Tibial artery (tissue), 4 donors: ENCODE data around the gene NDUFS4.
"Not testable (repeated sequence)": the region's sequence is repeated elsewhere in the genome, so short reads cannot be mapped to it uniquely, and the experiment has no call there.

Experiments used
- DNase-seq, 2 donors: peaks; one replicate each; pipeline ENCODE4 v3.0.0-alpha.2; 2019
- H3K27ac ChIP-seq, 2 donors: fragments of 200-600 bp; sonication (generic) in 1 of 2; 1 replicate in 1 of 2; 2 replicates in 1 of 2; pipeline ENCODE4 v1.5.1; 2018 to 2019; ENCODE audit warnings: mild to moderate bottlenecking in 1 of 2
- H3K27me3 ChIP-seq, 2 donors: fragments of 200-600 bp; sonication (generic) in 1 of 2; one replicate each; pipeline versions ENCODE4 v1.5.1 to v1.6.0; 2016 to 2019
- H3K36me3 ChIP-seq, 3 donors: fragments of 200-600 bp; sonication (generic) in 2 of 3; one replicate each; pipeline ENCODE4 v1.5.1; 2016 to 2019; ENCODE audit warnings: mild to moderate bottlenecking in 2 of 3
- H3K4me1 ChIP-seq, 4 donors: fragments of 200-600 bp; sonication (generic) in 2 of 4; 1 replicate in 3 of 4; 2 replicates in 1 of 4; pipeline ENCODE4 v1.5.1; 2016 to 2019
- H3K4me3 ChIP-seq, 2 donors: fragments of 200-600 bp; sonication (generic) in 1 of 2; 1 replicate in 1 of 2; 2 replicates in 1 of 2; pipeline ENCODE4 v1.5.1; 2018 to 2019; ENCODE audit warnings: mild to moderate bottlenecking in 2 of 2
- H3K9me3 ChIP-seq, 3 donors: fragments of 200-600 bp; sonication (generic) in 1 of 3; one replicate each; pipeline ENCODE4 v1.5.1; 2016 to 2019
- CTCF ChIP-seq, 2 experiments: fragments of 200-600 bp in 1 of 2; fragments of 450-650 bp in 1 of 2; IDR thresholded peaks; one replicate each; pipeline ENCODE4 v1.5.1; 2017 to 2019; ENCODE audit warnings: antibody characterized with exemption in 2 of 2, mild to moderate bottlenecking in 1 of 2, moderate library complexity in 1 of 2
- intact Hi-C: fragments of 100-400 bp; cut with DNase I; formaldehyde crosslinking; loops from one replicate; pipeline ENCODE4 v1.15.0; 2023; ENCODE audit warnings: low total_unique reads

The NDUFS4 gene

GRCh38 chr5:53616939-53617549 is 56.6 kb downstream of the NDUFS4 start:
- no peaks in the 10 kb centered on the region for H3K27me3 ChIP-seq
- peaks cover 0 to 6% (median 0%) of the 10 kb centered on the region in 4 donors for H3K4me1 ChIP-seq
- H3K4me3 ChIP-seq: no peak overlapping the region
- intact Hi-C loops: no loop called here
- H3K36me3 ChIP-seq: no peaks in the 10 kb centered on the region
- H3K9me3 ChIP-seq: no peaks in the 10 kb centered on the region
- DNase-seq: no peak
- TF ChIP-seq CTCF (IDR thresholded peaks at IDR 0.05): no peak
- no peak overlapping the region for H3K27ac ChIP-seq

DNA sequence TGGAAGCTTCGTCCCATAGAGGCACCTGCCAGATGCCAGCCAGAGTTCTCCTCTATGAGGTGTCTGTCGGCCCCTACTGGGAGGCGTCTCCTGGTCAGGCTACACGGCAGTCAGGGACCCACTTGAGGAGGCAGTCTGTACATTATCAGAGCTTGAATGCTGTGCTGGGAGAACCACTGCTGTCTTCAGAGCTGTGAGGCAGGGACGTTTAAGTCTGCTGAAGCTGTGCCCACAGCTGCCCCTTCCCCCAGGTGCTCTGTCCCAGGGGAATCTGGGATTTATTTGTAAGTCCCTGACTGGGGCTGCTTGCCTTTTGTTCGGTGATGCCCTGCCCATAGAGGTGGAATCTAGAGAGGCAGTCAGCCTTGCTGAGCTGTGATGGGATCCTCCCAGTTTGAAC is 70.8 kb downstream of the NDUFS4 start:
- Histone ChIP-seq H3K36me3 (no peaks in the 10 kb centered on the region), H3K4me1 (no peaks in the 10 kb centered on the region), H3K4me3 (no peak overlapping the region), H3K27ac (no peak overlapping the region), H3K9me3 (no peaks in the 10 kb centered on the region), H3K27me3 (no peaks in the 10 kb centered on the region)
- no peak for TF ChIP-seq CTCF (IDR thresholded peaks at IDR 0.05)
- DNase-seq: no peak
- intact Hi-C loops: no loop called here

DNA sequence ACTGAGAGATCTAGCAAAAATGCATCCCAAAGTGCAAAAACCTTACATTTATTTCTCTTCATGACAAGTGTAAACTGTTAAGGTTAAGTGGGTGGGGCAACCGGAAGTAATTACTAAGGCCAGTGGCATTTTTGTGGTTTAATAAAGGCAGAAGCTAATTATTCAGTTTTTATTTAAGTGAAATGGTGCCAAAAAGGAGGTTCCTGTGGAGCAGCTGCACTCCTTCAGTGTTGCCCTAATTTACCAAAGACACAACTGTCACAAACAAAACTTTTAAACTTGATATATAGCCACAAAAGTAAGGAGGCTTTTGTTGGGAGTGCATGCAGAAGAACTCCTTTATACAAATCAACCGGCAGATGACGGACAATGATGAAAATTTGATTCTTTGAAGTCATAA is 81.6 kb downstream of the NDUFS4 start:
- intact Hi-C loops: no loop called here
- peaks cover 0 to 29% (median 10%) of the 10 kb centered on the region in 4 donors for H3K4me1 ChIP-seq
- H3K27ac ChIP-seq: no peak overlapping the region
- H3K9me3 ChIP-seq: no peaks in the 10 kb centered on the region
- H3K27me3 ChIP-seq: no peaks in the 10 kb centered on the region
- H3K4me3 ChIP-seq: no peak overlapping the region
- DNase-seq: no peak
- H3K36me3 ChIP-seq: peaks cover 0 to 5% (median 0%) of the 10 kb centered on the region in 3 donors
- no peak for TF ChIP-seq CTCF (IDR thresholded peaks at IDR 0.05)

- no peak for TF ChIP-seq CTCF (IDR thresholded peaks at IDR 0.05)
- intact Hi-C loops: no loop called here
- DNase-seq: no peak
- Histone ChIP-seq H3K27me3 (no peaks in the 10 kb centered on the region), H3K36me3 (peaks cover 0 to 5% (median 3%) of the 10 kb centered on the region in 3 donors), H3K4me1 (peaks cover 0 to 29% (median 10%) of the 10 kb centered on the region in 4 donors), H3K27ac (no peak overlapping the region), H3K9me3 (no peaks in the 10 kb centered on the region), H3K4me3 (no peak overlapping the region)
These were observed 83.0 kb downstream of the NDUFS4 start for GRCh38 chr5:53643445-53643844.

- intact Hi-C loops: no loop called here
- no peak for DNase-seq
- Histone ChIP-seq H3K9me3 (no peaks in the 10 kb centered on the region), H3K27me3 (no peaks in the 10 kb centered on the region), H3K27ac (no peak overlapping the region), H3K36me3 (peaks cover 7 to 15% (median 15%) of the 10 kb centered on the region in 3 donors), H3K4me3 (no peak overlapping the region), H3K4me1 (peaks cover 0 to 29% (median 10%) of the 10 kb centered on the region in 4 donors)
- no peak for TF ChIP-seq CTCF (IDR thresholded peaks at IDR 0.05)
These were observed 84.6 kb downstream of the NDUFS4 start for GRCh38 chr5:53645078-53645477.

DNA sequence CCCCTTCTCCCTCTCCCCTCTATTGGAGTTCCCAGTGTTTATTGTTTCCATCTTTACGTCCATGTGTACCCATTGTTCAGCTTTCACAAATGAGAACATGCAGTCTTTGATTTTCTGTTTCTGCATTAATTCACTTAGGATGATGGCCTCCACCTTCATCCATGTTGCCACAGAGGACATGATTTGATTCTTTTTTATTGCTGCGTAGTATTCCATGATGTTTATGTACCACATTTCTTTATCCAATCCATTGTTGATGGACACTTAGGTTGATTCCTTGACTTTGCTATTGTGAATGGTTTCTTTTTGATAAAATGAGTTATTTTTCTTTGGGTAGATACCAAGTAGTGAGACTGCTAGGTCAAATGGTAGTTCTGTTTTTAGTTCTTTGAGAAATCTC is 88.9 kb downstream of the NDUFS4 start:
- Histone ChIP-seq H3K27me3 (no peaks in the 10 kb centered on the region), H3K9me3 (no peaks in the 10 kb centered on the region), H3K4me3 (no peak overlapping the region), H3K4me1 (peaks cover 0 to 11% (median 7%) of the 10 kb centered on the region in 4 donors), H3K36me3 (peaks cover 7 to 15% (median 10%) of the 10 kb centered on the region in 3 donors), H3K27ac (no peak overlapping the region)
- DNase-seq: no peak
- no peak for TF ChIP-seq CTCF (IDR thresholded peaks at IDR 0.05)
- intact Hi-C loops: no loop called here

DNA sequence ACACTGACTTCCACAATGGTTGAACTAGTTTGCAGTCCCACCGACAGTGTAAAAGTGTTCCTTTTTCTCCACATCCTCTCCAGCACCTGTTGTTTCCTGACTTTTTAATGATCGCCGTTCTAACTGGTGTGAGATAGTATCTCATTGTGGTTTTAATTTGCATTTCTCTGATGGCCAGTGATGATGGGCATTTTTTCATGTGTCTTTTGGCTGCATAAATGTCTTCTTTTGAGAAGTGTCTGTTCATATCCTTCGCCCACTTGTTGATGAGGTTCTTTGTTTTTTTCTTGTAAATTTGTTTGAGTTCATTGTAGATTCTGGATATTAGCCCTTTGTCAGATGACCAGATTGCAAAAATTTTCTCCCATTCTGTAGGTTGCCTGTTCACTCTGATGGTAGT is 100.1 kb downstream of the NDUFS4 start:
- DNase-seq, H3K4me1 ChIP-seq, H3K27me3 ChIP-seq, H3K4me3 ChIP-seq, intact Hi-C loops, H3K27ac ChIP-seq, H3K9me3 ChIP-seq: not testable (repeated sequence)
- H3K36me3 ChIP-seq: peaks cover 7 to 29% (median 12%) of the 10 kb centered on the region in 3 donors

DNA sequence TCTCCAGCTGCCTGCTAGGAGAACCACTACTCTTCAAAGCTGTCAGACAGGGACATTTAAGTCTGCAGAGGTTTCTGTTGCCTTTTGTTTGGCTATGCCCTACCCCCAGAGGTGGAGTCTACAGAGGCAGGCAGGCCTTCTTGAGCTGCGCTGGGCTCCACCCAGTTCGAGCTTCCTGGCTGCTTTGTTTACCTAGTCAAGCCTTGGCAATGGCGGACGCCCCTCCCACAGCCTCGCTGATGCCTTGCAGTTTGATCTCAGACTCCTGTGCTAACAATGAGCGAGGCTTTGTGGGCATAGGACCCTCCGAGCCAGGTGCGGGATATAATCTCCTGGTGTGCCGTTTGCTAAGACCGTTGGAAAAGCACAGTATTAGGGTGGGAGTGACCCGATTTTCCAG is 104.9 kb downstream of the NDUFS4 start:
- H3K4me3 ChIP-seq, H3K27me3 ChIP-seq, intact Hi-C loops, DNase-seq, H3K9me3 ChIP-seq, H3K27ac ChIP-seq, H3K4me1 ChIP-seq: not testable (repeated sequence)
- H3K36me3 ChIP-seq: peaks cover 15 to 32% (median 17%) of the 10 kb centered on the region in 3 donors
